ENCODE results near the gene KIF4B.
A peak's percentile ranks its signal among the peaks of the same experiment; 100 is the strongest.
"Not testable (repeated sequence)": the region's sequence is repeated elsewhere in the genome, so short reads cannot be mapped to it uniquely, and the experiment has no call there.

Gene KIF4B

DNA sequence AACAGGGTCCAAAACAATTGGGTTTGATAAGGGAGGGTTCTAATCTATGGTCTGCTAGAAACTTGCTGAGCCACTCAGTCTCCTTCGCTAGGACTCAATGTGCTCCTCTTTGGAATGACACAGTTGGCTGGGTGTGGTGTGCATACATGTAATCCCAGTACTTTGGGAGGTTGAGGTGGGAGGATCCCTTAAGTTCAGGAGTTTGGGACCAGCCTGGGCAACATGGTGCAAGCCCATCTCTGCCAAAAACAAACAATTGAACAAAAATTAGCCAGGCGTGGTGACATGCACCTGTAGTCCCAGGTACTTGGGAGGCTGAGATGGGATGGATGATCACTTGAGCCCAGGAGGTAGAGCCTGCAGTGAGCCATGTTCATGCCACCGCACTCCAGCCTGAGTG is 2.7 kb upstream of the KIF4B start:
- no peak for DNase-seq

DNA sequence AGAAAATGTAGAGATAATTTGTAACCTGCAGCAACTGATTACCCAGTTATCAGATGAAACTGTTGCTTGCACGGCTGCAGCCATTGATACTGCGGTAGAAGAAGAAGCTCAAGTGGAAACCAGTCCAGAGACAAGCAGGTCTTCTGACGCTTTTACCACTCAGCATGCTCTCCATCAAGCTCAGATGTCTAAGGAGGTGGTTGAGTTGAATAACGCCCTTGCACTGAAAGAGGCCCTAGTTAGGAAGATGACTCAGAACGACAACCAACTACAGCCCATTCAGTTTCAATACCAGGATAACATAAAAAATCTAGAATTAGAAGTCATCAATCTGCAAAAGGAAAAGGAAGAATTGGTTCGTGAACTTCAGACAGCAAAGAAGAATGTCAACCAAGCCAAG is 1.7 kb downstream of the KIF4B start:
- DNase-seq = no peak

DNA sequence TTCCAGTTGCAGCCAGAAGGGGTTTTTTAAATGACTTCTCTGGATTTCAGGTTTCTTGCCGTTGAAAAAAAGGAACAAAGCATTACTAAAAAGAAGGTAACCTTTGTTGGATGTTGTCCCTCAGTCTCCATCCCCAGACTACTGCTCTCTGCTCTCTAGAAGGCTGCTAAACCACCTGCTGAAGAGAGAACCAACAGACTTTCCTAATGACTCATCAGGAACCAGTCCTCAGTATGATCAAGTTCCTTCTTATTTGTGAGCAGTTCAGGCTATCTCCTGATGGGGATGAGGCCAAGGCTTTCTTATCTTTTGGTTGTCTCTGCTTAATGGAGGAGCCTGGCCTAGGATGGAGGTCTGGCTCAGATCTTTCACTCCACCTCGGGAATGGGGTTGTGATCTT is 4.1 kb downstream of the KIF4B start:
- DNase-seq = no peak

DNA sequence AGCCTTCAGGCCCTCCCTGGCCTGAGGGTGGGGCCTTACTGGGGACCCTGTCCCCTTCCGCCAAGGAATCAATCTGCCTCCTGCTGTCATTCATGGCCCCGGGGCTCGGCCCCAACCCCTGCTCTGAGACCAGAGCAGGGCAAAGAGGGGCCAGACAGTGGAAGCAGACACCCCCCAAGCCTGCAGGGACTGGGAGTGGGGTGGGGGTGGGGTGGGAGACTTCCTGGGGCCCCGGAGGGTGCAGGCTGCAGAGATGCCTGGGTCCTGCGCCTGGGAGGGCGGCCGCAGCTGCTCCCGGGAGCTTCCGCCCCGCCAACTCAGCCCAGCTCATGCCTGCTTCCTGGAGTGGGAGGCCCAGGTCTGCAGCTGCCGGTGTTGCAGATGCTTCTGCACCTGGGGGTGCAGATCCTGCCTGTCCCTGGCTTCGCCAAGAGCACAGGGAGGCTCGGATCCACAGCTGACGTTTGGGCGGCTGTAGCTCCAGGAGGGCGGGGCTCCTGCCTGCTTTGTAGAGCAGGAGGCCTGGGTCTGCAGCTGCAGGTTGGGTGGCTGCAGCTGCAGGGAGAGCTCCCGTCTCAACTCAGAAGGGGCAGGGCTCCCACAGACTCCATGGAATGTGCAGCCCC is 6.2 kb downstream of the KIF4B start:
- DNase-seq = no peak

DNA sequence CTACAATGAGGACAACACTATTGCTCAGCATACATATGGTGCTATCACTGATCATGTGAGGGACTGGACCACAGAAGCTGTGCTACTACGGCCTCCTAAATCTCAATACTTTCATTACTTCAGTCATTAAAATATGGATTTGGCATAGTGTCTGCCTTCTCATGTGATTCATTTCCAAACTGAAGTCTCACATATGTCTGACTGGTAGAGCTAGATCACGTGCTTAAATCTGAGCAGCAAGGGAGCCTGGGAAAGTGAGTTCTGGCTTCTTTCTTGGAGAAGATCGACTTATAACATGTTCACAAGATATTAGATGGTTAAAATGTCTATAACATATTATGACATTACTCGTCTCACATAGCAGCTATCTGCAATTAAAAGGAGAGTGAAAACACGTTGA is 8.3 kb downstream of the KIF4B start:
- no peak for DNase-seq

DNA sequence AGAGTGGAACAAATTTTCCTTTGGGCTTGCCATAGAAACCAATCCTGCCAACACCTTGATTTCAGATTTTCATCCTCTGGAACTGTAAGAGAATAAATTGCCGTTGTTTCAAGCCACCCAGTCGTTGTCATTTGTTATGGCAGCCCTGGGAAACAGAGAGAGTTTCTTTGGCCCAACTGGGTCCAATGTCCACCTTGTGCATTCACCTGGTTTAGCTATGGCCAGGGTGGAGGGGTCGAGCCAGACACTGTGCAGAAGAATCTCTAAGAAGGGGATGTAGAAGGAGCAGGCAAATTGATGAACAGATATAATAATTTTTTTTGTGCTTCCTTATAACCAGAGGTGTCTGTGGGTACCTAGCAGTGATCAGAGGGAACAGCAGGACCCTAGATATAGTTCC is 9.8 kb downstream of the KIF4B start:
- DNase-seq = no peak

DNA sequence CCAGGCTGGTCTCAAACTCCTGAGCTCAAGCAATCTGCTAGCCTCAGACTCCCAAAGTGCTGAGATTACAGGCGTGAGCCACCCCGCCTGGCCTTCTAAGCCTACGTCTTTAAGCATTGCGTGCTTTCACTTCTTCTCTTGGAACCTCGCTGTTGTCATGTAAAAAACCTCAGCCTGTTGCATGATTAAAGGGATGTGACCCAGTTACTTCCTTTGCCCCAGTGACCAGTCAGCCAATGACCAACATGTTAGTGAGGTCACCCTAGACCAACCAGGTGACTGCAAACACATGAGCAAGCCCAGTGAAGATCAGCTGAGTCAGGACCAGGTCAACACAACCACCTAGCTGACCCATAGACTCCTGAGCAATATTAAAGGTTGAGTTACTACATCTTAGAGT is 10.5 kb downstream of the KIF4B start:
- no peak for DNase-seq

DNA sequence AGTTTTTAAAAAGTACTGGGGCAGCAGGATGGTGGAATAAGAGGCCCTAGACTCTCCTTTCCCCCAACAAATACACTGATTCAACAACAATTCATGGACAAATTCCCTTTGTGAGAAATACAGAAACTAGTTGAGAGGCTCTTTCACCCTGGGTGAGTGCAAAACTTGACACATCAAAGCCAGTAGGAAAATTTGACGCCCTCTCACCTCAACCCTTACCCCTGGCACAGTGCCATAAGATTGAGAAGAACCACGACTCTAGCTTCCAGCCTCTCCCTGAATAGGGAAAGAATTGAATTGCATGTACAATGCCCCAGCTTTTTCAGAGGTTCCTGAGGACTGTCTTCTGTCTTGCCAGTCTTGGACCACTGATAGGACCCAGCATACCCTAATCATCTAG is 12.3 kb downstream of the KIF4B start:
- no peak for DNase-seq

DNA sequence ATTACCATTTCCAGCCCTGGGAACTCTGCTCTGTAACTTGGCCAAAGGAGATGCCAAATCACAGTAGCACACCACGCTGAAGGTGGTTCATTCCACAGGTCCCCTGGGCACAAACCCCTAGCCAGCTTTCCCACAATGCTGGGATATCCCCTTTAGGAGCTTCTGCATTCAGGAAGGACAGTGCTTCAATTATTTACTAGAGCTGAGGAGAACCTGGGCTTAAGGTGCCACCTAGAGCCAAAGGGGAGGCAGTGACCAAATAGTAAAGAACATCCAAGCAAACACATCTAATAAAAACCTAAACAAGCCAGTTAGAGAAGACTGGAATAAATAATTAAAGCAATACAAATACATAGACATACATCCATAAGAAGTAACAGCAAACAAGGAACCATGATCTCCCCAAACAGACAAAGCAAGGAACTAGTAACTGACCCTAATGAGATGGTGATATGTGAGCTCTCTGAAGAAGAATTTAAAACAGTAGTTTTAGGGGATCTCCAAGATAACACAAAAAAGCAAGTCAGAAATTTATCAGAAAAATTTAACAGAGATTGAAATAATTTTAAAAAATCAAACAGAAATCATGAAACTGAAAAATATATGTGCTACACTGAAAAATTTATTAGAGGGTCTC is 14.6 kb downstream of the KIF4B start:
- DNase-seq = no peak

DNA sequence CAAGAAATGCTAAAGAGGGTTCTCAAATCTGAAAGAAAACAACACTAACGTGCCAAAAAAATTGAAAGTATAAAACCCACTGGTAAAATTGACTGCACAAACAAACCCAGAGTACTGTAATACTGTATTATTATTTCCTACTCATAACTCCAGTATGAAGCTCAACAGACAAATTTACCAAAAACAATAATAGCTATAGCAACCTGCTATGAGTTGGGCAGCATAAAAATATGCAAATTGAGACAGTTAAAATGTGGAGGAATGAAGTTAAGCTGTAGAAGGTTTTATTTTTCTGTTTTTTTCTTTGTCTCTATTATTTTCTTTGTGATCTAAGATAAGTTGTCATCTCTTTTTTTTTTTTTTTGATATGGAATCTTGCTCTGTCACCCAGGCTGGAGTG is 15.7 kb downstream of the KIF4B start:
- DNase-seq = no peak

DNA sequence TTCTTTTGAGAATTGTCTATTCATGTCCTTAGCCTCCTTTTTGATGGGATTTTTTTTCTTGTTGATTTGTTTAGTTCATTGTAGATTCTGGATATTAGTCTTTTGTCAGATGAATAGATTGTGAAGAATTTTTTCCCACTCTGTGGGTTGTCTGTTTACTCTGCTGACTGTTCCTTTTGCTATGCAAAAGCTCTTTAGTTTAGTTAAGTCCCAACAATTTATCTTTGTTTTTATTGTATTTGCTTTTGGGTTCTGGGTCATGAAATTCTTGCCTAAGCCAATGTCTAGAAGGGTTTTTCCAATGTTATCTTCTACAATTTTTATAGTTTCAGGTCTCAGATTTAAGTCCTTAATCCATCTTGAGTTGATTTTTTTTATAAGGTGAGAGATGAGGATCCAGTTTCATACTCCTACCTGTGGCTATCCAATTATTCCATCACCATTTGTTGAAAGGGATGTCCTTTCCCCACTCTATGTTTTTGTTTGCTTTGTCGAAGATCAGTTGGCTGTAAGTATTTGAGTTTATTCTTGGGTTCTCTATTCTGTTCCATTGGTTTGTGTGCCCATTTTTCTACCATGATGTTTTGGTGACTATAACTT is 20.7 kb downstream of the KIF4B start:
- not testable (repeated sequence) for DNase-seq

DNA sequence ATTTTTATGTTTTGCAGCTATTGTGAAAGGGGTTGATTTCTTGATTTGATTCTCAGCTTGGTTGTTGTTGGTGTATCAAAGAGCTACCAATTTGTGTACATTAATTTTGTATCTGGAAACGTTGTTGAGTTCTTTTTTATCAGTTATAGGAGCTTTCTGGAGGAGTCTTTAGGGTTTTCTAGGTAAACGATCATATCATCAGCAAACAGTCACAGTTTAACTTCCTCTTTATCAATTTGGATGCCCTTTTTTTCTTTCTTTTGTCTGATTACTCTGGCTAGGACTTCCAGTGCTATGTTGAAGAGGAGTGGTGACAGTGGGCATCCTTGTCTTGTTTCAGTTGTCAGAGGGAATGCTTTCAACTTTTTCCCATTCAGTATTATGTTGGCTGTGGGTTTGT is 21.5 kb downstream of the KIF4B start:
- not testable (repeated sequence) for DNase-seq

DNA sequence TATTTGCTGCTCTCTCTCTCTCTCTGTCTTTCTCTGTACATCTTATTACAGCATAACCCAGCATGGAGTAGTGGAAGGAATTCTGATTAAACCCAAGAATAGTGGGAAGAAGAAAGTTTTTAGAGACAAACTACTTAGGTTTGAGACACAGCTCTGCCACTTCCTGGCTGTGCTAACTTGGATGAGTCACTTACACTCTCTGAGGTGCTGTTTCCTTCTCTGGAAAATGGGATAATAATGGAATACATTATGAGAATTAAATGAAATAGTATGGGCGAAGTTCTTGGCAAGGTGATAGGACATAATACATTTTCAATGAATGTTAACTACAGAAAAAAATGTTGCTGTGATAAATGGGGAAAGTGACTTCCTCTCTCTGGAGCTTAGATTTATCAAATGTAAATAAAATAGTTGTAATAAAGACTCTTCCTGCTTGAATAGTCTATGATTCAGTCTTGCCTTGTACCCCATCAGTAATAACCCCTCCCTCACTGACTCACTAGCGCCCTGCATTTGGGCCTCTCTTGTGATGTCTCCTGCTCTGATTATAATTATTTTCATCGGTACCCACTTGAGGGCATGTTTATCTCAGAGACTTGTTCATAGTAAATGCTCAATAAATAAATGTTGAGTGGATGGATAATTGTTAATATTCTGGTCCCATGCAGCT is 27.6 kb downstream of the KIF4B start:
- no peak for DNase-seq

DNA sequence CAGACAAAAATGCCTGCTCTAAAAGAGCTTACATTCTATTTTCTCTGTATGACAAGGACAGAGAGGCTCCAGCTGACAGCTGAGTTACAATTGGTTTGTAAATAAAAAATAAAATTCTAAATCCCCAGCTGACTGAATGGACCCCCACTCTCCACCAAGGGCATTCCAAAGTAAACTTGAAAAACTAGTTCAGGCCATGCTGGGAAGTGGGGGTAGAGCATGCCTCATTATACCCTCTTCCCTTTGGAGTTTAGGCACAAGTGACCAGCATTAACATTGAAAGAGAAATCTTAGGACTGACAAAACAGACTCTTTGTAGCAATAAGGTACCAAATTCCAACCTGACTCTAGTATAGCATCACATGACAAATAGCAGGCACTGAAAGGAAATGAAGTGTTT is 31.0 kb downstream of the KIF4B start:
- no peak for DNase-seq

DNA sequence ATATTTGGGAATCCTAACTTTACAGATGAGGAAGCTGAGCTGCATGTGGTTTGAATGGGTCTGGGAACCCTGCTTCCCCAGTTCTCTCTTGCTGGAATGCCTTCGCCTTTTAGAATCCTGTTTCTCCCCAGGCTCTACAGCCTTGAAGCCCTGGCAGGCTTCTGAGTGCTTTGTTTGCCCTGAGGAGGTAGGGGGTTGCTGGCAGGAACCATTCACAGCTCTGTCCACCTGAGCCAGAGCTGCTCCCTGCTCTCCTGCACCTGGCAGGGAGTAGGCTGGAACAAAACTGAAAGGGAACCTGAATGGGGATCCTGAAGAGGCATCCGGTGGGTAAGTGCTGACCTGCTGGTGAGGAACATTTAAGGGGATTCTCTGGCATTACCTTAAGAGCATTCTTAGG is 33.0 kb downstream of the KIF4B start:
- DNase-seq = no peak

DNA sequence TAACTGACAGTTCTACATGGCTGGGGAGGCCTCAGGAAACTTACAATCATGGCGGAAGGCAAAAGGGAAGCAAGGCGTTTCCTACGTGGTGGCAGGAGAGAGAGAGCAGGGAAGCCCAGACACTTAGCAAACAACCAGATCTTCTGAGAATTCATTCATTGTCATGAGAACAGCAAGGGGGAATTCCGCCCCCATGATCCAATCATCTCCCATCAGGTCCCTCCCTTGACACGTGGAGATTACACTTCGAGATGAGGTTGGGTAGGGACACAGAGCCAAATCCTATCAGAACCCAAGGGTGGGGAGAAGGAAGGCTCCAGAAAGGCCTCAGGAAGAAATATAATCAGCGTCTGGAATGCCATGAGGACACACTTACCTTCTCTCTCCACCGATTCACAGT is 34.3 kb downstream of the KIF4B start:
- DNase-seq = no peak

DNA sequence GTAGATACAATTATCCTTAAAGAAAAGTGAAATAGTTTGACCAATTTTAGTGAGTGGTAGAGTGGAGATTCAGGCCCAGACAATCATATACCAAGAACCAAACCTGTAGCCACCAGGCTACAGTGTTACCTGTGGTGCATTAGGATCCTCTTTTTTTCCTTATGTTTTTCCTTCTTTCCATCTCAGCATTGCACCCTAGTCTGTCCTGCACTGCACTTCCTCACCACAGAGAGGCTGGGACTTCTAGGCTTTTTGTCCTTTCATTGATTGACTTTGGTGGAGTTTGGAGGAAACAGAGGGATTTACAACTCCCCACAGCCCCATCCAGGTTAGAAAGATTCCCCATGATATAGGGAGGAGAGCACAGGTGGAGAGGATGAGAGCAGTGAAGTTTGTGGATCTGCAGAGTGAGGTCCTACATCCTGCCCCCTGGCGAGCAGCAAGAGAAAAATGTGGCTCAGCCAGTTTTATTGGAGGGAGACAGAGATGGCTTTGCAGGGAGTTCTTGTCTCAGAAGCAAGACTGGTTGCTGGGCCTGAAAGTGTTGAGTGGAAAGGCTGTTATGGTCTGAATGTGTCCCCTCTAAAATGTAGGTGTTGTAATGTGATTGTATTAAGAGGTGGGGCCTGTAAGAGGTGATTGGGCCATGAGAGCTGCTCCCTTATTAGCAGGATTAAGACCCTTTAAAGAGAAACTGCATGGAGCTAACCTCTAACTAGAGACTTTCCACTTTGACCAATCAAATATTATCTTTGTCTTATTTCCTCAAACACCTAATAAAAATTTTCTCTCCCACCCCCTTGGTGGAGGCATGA is 36.2 kb downstream of the KIF4B start:
- peak; percentile 2 for DNase-seq

DNA sequence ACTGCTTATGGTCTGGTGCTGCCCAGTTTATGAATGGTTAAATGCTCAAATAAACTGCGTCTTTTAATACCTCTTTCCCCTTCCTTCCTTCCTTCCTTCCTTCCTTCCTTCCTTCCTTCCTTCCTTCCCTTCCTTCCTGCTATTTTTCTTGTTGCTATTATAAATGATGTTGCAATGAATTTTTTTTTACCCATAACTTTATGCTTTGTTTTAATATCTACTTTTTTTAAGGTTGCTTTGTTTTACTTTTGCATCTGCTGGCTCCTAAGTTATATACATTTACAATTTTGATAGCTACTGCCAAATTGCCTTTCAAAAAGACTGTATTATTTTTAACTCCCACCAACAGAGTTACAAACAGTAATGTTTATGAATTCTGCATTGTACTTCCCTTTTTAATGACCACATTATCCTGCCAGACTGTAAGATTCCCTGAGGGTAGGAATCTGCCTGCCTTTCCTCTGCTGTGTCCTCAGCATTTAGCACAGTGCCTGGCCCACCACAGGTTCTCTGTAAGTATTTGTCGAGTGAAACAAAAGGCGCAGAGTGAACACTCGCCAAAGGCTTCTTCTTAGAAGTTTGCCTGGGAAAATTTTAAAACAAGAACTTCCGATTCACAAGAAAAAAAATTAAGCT is 36.9 kb downstream of the KIF4B start:
- no peak for DNase-seq

DNA sequence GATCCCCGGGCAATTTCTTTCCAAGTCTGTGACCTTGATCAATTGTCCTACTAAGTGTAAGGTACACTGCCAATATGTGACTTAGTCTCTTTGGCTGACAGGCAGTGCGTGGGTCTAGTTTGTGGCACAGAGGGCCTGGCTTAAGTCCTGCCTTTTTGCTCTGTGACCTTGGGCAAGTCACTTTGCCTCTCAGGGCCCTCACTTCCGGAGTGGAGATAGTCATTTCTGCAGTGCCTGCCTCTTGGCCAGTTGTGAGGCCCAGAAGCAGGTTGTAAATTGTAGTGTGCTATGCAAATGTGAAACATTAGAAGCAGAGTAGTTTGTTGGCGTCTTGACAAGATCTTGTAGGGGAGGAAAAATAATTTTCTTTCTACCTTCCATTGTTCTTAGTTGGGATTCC is 39.0 kb downstream of the KIF4B start:
- no peak for DNase-seq

DNA sequence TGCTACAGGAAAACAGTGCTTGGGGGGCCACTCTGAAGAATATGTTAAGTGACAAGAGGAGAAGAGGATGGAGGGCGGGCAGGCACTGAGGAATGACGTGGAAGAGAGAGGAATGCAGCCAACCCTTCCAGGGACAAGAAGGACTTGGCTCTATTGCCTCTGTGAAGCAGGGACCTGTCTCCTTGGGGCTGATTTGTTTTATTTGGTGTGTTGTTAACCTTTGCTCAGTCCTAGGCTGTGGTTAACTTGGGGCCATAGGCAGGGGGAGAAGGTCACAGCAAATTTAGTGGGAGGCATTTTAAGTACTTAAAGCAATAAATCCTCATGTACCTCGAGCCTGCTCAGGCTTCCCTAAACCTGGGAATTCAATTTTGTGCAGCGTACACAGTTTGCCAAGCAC is 39.9 kb downstream of the KIF4B start:
- DNase-seq = no peak

DNA sequence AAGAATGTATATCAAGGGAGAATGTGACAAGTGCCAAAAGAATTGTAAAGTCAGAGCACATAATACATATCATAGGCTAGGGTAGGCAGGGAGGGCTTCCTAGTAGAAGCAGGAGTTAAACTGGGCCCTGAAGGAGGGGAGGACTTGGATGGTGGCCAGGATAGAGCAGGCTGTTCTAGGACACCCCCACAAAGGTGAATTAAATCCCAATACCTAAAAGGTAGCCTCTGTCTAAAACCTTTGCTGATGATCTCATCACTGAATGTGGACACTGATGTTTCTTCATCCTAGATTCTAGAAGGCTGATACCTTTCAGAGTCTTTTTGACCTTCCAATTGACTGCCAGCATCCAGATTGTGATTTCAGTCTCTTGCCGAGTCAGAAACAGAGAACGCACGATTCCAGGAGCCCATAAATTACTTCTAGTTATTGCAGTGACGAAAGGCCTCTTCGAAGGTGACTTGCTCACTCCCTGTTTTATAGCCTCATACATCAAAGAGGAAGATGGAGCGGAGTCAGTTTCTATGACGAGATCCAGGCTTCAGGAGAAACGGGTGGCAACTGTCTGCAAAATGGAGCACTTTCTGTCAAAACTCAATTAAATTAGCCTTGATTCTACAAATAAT is 43.2 kb downstream of the KIF4B start:
- no peak for DNase-seq

DNA sequence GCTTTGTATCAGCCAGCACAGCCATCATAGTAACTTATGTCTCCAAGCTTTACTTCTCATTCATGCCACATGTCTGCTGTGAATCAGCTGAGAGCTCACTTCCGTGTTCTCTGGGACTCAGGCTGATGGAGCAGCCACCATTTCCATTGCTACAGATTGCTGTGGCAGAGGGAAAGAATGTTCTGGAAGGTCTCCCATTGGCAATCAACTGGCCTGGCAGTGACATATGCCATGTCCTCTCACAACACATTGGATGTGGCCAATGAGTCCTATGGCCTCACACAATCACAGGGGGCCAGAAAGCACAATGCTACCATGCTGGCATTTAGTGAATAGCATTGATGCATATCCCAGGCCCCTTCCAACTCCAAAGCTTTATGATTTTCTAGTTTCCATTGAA is 44.1 kb downstream of the KIF4B start:
- DNase-seq = no peak

Measured in EL (cell line).